ENCODE measurements around the gene OPN5. TPM values are rescaled to one million over a fixed set of nuclear protein-coding genes. Genes with fewer than 3 reads are reported as not detected.

The OPN5 gene
- total and polyA plus RNA-seq, 2 donors (not counting 3 experiments of a cell fraction or from before 2014, with no cell fraction given), result not detected

DNA sequence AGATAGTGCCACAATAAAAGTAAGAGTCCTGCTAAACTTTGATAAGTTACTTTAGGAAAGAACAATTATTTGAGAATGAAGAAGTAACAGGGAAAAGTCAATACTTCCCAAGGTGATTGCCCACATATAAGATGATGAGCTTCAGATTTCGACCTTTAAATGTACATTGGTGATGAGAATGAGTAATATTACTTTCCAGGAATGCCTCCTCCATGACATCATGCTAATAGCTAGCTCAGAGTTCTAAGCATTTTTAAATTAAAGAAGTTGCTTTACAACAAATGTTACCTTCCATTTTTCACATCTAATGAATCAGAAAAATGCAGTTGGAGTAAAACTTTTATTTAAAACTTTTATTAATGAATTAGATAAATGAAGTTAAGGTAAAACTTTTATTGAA is 22.5 kb upstream of the OPN5 start:
- DNase-seq (ENCODE audit: low read depth, low spot score), result no peak
- ChIA-PET CTCF (interaction anchor here (1.3 kb wide), 1 partner anchor 29 kb away, joined by 4 read pairs; no protein-coding TSS in a partner anchor), POLR2A (no interaction called here)
- no peak overlapping the region for H3K27ac ChIP-seq (ENCODE audit: insufficient read depth, low read depth, low read length)
- no peaks in the 10 kb centered on the region for H4K20me1 ChIP-seq (replicated peaks; ENCODE audit: control insufficient read depth, extremely low read depth, insufficient read depth, low read length)
- no peak overlapping the region for H3K9ac ChIP-seq (replicated peaks; ENCODE audit: extremely low read depth, insufficient read depth, low read length)
- no peak overlapping the region for H2AFZ ChIP-seq (ENCODE audit: low read depth, low read length)
- H3K9me1 ChIP-seq (replicated peaks; ENCODE audit: control insufficient read depth, extremely low read depth, insufficient read depth, low read length), result no peaks in the 10 kb centered on the region
- H3K36me3 ChIP-seq (ENCODE audit: control insufficient read depth in 2 of 2, extremely low read depth in 1 of 2, insufficient read depth in 2 of 2, low read length in 2 of 2), result no peaks in the 10 kb centered on the region
- TF ChIP-seq, protein P1, sequence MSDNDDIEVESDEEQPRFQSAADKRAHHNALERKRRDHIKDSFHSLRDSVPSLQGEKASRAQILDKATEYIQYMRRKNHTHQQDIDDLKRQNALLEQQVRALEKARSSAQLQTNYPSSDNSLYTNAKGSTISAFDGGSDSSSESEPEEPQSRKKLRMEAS (IDR thresholded peaks at IDR 0.05; ENCODE audit: insufficient read depth, insufficient read length), result no peak
- no peak for TF ChIP-seq FOS (IDR thresholded peaks at IDR 0.05; ENCODE audit: borderline replicate concordance, insufficient read depth, low read length)
- TF ChIP-seq, protein P2, sequence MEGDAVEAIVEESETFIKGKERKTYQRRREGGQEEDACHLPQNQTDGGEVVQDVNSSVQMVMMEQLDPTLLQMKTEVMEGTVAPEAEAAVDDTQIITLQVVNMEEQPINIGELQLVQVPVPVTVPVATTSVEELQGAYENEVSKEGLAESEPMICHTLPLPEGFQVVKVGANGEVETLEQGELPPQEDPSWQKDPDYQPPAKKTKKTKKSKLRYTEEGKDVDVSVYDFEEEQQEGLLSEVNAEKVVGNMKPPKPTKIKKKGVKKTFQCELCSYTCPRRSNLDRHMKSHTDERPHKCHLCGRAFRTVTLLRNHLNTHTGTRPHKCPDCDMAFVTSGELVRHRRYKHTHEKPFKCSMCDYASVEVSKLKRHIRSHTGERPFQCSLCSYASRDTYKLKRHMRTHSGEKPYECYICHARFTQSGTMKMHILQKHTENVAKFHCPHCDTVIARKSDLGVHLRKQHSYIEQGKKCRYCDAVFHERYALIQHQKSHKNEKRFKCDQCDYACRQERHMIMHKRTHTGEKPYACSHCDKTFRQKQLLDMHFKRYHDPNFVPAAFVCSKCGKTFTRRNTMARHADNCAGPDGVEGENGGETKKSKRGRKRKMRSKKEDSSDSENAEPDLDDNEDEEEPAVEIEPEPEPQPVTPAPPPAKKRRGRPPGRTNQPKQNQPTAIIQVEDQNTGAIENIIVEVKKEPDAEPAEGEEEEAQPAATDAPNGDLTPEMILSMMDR (IDR thresholded peaks at IDR 0.05; ENCODE audit: extremely low read depth in 1 of 2, insufficient read depth in 1 of 2, low read depth in 1 of 2, low read length in 2 of 2), result no peak
- TF ChIP-seq JUN (IDR thresholded peaks at IDR 0.05; ENCODE audit: borderline replicate concordance, insufficient read depth, insufficient read length, low read depth), result no peak
- TF ChIP-seq POLR2AphosphoS5 (IDR thresholded peaks at IDR 0.05; ENCODE audit: insufficient read depth, low read depth, low read length), result no peak
- TF ChIP-seq POLR2A (IDR thresholded peaks at IDR 0.05; ENCODE audit: low read depth, low read length), result no peak
- no peak for TF ChIP-seq EZH2 (IDR thresholded peaks at IDR 0.05; ENCODE audit: borderline replicate concordance, low read depth, low read length, severe bottlenecking)
- no peak for TF ChIP-seq MYC (IDR thresholded peaks at IDR 0.05; ENCODE audit: low read depth, low read length)
- TF ChIP-seq GATA2 (IDR thresholded peaks at IDR 0.05; ENCODE audit: insufficient read depth, insufficient read length, low read depth, low read length), result no peak
- H3K4me3 ChIP-seq (replicated peaks in 1 of 3; ENCODE audit: insufficient read depth in 1 of 3, low read depth in 1 of 3, low read length in 3 of 3), result no peak overlapping the region
- no TSS peak for BruUV-seq (replicated peaks)
- no peak overlapping the region for H3K4me2 ChIP-seq (ENCODE audit: insufficient read depth, low read length)
- dilution Hi-C loops (cut with MboI; ENCODE audit: extremely low pct_ligation_motif_present, low sequenced_read_pairs), result no loop called here
- H3K79me2 ChIP-seq (ENCODE audit: control insufficient read depth, insufficient read depth, low read length), result no peaks in the 10 kb centered on the region
- intact Hi-C loops (cut with micrococcal nuclease), result no loop called here
- no peaks in the 10 kb centered on the region for H3K9me3 ChIP-seq (replicated peaks; ENCODE audit: control insufficient read depth, insufficient read depth, low read length)
- H3K4me1 ChIP-seq (ENCODE audit: control insufficient read depth, extremely low read depth, insufficient read depth, low read length), result no peaks in the 10 kb centered on the region
- FAIRE-seq, result no peak
- no peaks in the 10 kb centered on the region for H3K27me3 ChIP-seq (ENCODE audit: control insufficient read depth in 2 of 2, insufficient read depth in 2 of 2, low read length in 2 of 2)

All from endothelial cell of umbilical vein (primary cell).